Loucy (cell line): Measurements from ENCODE around the gene ISLR2.

ENCODE experiments used
- H2AFZ ChIP-seq: fragments of 200-600 bp; sonication (generic); 2 replicates; pipeline ENCODE4 v1.6.0; 2016; ENCODE audit warnings: antibody characterized with exemption, mild to moderate bottlenecking, low read length, moderate library complexity
- H3F3A ChIP-seq: fragments of 200-600 bp; 2 replicates; pipeline ENCODE4 v1.6.0; 2016; ENCODE audit warnings: antibody characterized with exemption, low read depth, mild to moderate bottlenecking
- H3K27me3 ChIP-seq: fragments of 200-600 bp; sonication (generic); 2 replicates; pipeline ENCODE4 v1.6.1; 2014; ENCODE audit warnings: low read length, mild to moderate bottlenecking; ENCODE audit not compliant: insufficient read depth, poor library complexity, severe bottlenecking
- H3K36me3 ChIP-seq: fragments of 200-600 bp; sonication (generic); 2 replicates; pipeline ENCODE4 v1.6.1; 2016; ENCODE audit warnings: low read length; ENCODE audit not compliant: insufficient read depth
- H3K4me1 ChIP-seq: fragments of 200-600 bp; sonication (generic); 2 replicates; pipeline ENCODE4 v1.5.1; 2014; ENCODE audit warnings: low read length, mild to moderate bottlenecking; ENCODE audit not compliant: insufficient read depth, poor library complexity, severe bottlenecking
- H3K4me2 ChIP-seq: fragments of 200-600 bp; sonication (generic); 2 replicates; pipeline ENCODE4 v1.6.0; 2014; ENCODE audit warnings: antibody characterized with exemption, low read length, low read depth, mild to moderate bottlenecking; ENCODE audit not compliant: poor library complexity, severe bottlenecking
- H3K4me3 ChIP-seq: fragments of 200-600 bp; sonication (generic); 2 replicates; pipeline ENCODE4 v1.5.1; 2014; ENCODE audit warnings: low read length, mild to moderate bottlenecking, mixed read lengths; ENCODE audit not compliant: poor library complexity, severe bottlenecking
- H3K79me2 ChIP-seq: fragments of 200-600 bp; sonication (generic); 2 replicates; pipeline ENCODE4 v1.6.1; 2014; ENCODE audit warnings: low read length; ENCODE audit not compliant: insufficient read depth
- H3K9ac ChIP-seq: fragments of 200-600 bp; sonication (generic); 2 replicates; pipeline ENCODE4 v1.6.0; 2014; ENCODE audit warnings: mild to moderate bottlenecking, low read depth, low read length, moderate library complexity; ENCODE audit not compliant: poor library complexity, severe bottlenecking
- H3K9me2 ChIP-seq: fragments of 200-600 bp; sonication (generic); replicated peaks from 2 replicates; pipeline ENCODE4 v1.6.1; 2016; ENCODE audit warnings: low read depth, low read length, mixed read lengths
- H3K9me3 ChIP-seq: fragments of 200-600 bp; sonication (generic); 2 replicates; pipeline ENCODE4 v1.6.1; 2014; ENCODE audit warnings: mild to moderate bottlenecking, antibody characterized with exemption, low read length, low read depth; ENCODE audit not compliant: insufficient read depth
- H4K20me1 ChIP-seq: fragments of 200-600 bp; sonication (generic); 2 replicates; pipeline ENCODE4 v1.6.0; 2014; ENCODE audit warnings: antibody characterized with exemption, low read length, mild to moderate bottlenecking; ENCODE audit not compliant: insufficient read depth, poor library complexity, severe bottlenecking
- CTCF ChIP-seq: fragments of 200-600 bp; sonication (generic); conservative IDR thresholded peaks from 2 replicates; pipeline ENCODE4 v1.5.1; 2014; ENCODE audit warnings: mild to moderate bottlenecking, antibody characterized with exemption, low read length
- EZH2phosphoT487 ChIP-seq: fragments of 200-600 bp; IDR thresholded peaks from 2 replicates; pipeline ENCODE4 v1.6.1; 2018; ENCODE audit warnings: antibody characterized with exemption, mild to moderate bottlenecking, moderate library complexity, borderline replicate concordance

Gene ISLR2

GRCh38 chr15:74185710-74186348, 55.4 kb downstream of the ISLR2 start:
- no peaks in the 10 kb centered on the region for H3K27me3 ChIP-seq

More at GRCh38 chr15:74185710-74186348, 55.4 kb downstream of the ISLR2 start:
- Histone ChIP-seq H3K4me3 (no peak overlapping the region), H3K4me2 (no peak overlapping the region), H3K4me1 (no peaks in the 10 kb centered on the region), H3K79me2 (no peaks in the 10 kb centered on the region), H3K36me3 (peaks cover 10% of the 10 kb centered on the region; the same call in 1 of the 2 replicates), H2AFZ (no peak overlapping the region), H3F3A (no peaks in the 10 kb centered on the region), H3K9ac (no peak overlapping the region), H4K20me1 (no peaks in the 10 kb centered on the region), H3K9me3 (no peaks in the 10 kb centered on the region), H3K9me2 (no peaks in the 10 kb centered on the region)
- TF ChIP-seq EZH2phosphoT487, result no peak
- TF ChIP-seq CTCF, result no peak
